Measurements from ENCODE around the gene TGM2. TPM values are rescaled to one million over a fixed set of nuclear protein-coding genes. Genes with fewer than 3 reads are reported as not detected.

Gene TGM2
- polyA plus RNA-seq, 2 of the 4 experiments (the other 2 are of a cell fraction): 173 to 441 TPM

DNA sequence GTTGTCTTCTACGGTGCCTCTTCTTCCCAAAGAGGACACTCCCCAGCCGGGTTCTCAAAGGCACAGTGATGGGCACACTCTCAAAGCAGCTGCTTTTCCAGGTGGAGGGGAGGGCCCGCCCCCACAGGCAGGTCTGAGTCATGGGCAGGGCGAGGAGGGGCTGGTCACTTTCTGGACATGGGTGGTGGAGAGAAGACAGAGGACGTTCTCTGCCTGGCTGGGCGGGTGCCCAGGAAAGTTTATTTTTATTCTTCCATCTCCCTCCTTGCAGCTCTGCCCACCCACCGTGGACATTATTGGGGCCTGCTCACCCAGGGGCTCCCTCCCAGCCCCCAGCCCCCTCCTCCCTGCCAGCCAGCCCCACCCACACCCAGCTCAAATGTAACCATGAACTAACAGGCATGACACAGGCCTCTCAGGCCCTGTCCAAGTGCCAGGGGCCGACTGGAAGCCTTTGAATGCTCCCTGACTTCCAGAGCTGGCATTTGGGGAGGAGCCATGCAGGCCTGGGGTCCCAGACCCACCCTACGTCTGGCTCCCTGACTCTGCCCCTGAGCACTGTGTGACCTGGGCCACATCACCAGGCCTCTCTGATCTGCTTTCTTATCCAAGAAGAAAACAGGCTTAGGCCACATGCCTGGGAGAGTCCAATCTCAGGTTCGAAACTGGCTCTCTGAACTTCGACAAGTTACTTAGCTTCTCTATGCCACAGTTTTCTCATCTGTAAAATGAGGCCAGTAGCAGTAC is 8.0 kb downstream of the TGM2 start:
- Histone ChIP-seq H3K4me2 (peak overlapping the region; percentile 84), H3K9me3 (no peaks in the 10 kb centered on the region), H3K4me3 (no peak overlapping the region), H3K4me1 (peaks cover 83% of the 10 kb centered on the region), H3K27ac (peak overlapping the region; percentile 64 to 87)
- FAIRE-seq (no peak), DNase-seq (ENCODE audit: low read depth in 1 of 2, low spot score in 1 of 2) (no peak), ATAC-seq (no peak)
- ChIA-PET CTCF (interaction anchor here (0.9 to 32.6 kb wide), 8 partner anchors 8 to 593 kb away, joined by 3 to 818 read pairs (median 6); partner anchors contain the start of gene VSTM2L), POLR2A (interaction anchor here (0.7 to 0.8 kb wide), 2 partner anchors 47 to 64 kb away, joined by 3 read pairs; no protein-coding TSS in a partner anchor)
- WGBS (ENCODE audit: missing lambda C conversion rate): 57% methylated on average over 9 of the region's 11 CpGs
- TF ChIP-seq CEBPB (IDR thresholded peaks at IDR 0.05): no peak
- TF ChIP-seq FOSL2 (IDR thresholded peaks at IDR 0.05): no peak
- TF ChIP-seq FOSL2 (CRISPR knock-in tag; IDR thresholded peaks at IDR 0.05): peak; percentile 25; the same call in 1 of the 2 replicates

DNA sequence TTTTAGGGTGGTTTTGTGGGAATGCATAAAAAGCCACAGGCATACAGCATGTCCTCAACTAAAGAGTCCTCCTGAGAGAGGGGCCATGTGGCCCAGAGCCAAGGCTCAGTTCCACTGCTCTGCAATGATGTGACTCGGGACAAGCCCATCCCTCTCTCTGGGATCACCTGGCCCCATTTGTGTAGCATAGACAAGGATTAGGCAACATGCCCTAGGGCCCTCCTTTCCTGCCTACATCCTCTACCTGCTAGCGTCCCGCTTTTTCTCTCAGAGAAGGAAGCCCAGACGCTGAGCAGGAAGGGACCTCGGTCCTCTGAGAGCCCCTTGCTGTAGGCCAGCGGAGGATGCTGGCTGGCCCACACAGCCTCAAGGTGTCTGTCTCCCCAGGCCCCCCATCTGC is 8.8 kb downstream of the TGM2 start:
- WGBS (ENCODE audit: missing lambda C conversion rate): 82% methylated on average over 6 of the region's 6 CpGs
- peak overlapping the region; percentile 64 to 87; a peak in 5 of 6 replicates for H3K27ac ChIP-seq
- no peak for FAIRE-seq
- no peaks in the 10 kb centered on the region for H3K9me3 ChIP-seq
- no peak for DNase-seq (ENCODE audit: low read depth in 1 of 2, low spot score in 1 of 2)
- peak overlapping the region; percentile 84; the same call in 1 of the 3 replicates for H3K4me2 ChIP-seq
- no peak overlapping the region for H3K4me3 ChIP-seq
- ATAC-seq: no peak
- TF ChIP-seq FOSL2 (IDR thresholded peaks at IDR 0.05): no peak
- TF ChIP-seq FOSL2 (CRISPR knock-in tag; IDR thresholded peaks at IDR 0.05): no peak
- no peak for TF ChIP-seq FOXS1 (CRISPR knock-in tag; IDR thresholded peaks at IDR 0.05)
- TF ChIP-seq BHLHE40 (IDR thresholded peaks at IDR 0.05; ENCODE audit: low read depth, low read length): no peak
- TF ChIP-seq CEBPB (IDR thresholded peaks at IDR 0.05): no peak
- TF ChIP-seq HOXB13 (CRISPR knock-in tag; IDR thresholded peaks at IDR 0.05; ENCODE audit: low read depth): no peak
- TF ChIP-seq POLR2AphosphoS2 (conservative IDR thresholded peaks at IDR 0.05; ENCODE audit: low read length): no peak
- TF ChIP-seq JUN (IDR thresholded peaks at IDR 0.05): peak in 1 of 2 experiments; percentile 9; a peak in 1 of 5 replicates
- TF ChIP-seq FOSB (CRISPR knock-in tag; IDR thresholded peaks at IDR 0.05): no peak
- ChIA-PET CTCF (interaction anchor here (0.9 to 32.6 kb wide), 6 partner anchors 8 to 254 kb away, joined by 3 to 818 read pairs (median 16); partner anchors contain the start of genes TGM2 and VSTM2L), POLR2A (interaction anchor here (0.7 kb wide), 1 partner anchor 17 kb away, joined by 3 read pairs; no protein-coding TSS in a partner anchor)
- H3K4me1 ChIP-seq: peaks cover 84% of the 10 kb centered on the region

DNA sequence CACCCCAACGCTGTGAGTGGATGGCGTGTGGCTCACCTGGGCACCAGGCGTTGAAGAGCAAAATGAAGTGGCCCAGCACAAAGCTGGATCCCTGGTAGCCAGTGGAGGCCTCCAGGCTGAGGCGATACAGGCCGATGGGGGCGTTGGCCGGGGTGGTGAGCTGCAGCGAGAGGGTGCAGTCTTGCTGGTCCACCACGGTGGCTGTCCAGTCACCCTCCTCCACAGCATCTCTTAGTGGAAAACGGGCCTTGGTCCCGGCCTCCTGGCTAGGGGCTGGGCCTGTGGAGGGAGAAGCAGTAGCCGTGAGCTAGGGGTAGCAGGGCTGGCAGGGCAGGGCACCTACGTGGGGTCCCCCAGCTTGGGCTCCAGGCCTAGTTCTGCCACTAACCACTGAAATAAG is 9.3 kb downstream of the TGM2 start:
- Histone ChIP-seq H3K27ac (peak overlapping the region; percentile 64 to 87; a peak in 4 of 6 replicates), H3K4me2 (no peak overlapping the region), H3K4me1 (peaks cover 88% of the 10 kb centered on the region), H3K9me3 (no peaks in the 10 kb centered on the region), H3K4me3 (no peak overlapping the region)
- no peak for DNase-seq (ENCODE audit: low read depth in 1 of 2, low spot score in 1 of 2)
- CTCF ChIA-PET: interaction anchor here (2.8 to 32.6 kb wide), 4 partner anchors 9 to 96 kb away, joined by 15 to 818 read pairs (median 100); partner anchors contain the start of gene TGM2
- no peak for TF ChIP-seq REST (IDR thresholded peaks at IDR 0.05)
- no peak for TF ChIP-seq GATA3 (IDR thresholded peaks at IDR 0.05; ENCODE audit: borderline replicate concordance)
- no peak for TF ChIP-seq HDAC2 (IDR thresholded peaks at IDR 0.05)
- no peak for TF ChIP-seq CBX8 (IDR thresholded peaks at IDR 0.05)
- TF ChIP-seq POLR2AphosphoS2 (conservative IDR thresholded peaks at IDR 0.05; ENCODE audit: low read length): no peak
- no peak for FAIRE-seq
- WGBS (ENCODE audit: missing lambda C conversion rate): 93% methylated on average over 11 of the region's 13 CpGs
- POLR2A ChIA-PET: interaction anchor here (0.7 kb wide), 1 partner anchor 17 kb away, joined by 3 read pairs; no protein-coding TSS in a partner anchor
- ATAC-seq: no peak

DNA sequence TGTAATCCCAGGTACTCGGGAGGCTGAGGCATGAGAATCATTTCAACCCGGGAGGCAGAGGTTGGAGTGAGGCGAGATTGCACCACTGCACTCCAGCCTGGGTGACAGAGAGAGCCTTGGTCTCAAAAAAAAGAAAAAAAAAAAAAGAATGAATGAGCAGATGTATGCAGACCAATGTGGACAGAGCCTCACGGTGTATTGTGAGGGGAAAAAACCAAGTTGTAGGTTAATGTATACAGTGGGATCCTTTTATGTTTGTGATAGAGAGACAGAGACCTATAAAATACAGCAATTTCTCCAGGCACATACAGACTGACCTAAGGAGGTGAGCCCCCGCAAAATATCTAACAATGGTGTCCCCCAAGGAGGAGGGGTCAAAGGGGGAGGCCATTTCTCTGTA is 11.7 kb downstream of the TGM2 start:
- TF ChIP-seq POLR2A (IDR thresholded peaks at IDR 0.05; ENCODE audit: low read length) (no peak), KDM5A (IDR thresholded peaks at IDR 0.05) (no peak)
- Histone ChIP-seq H3K4me1 (peaks cover 81% of the 10 kb centered on the region), H3K4me3 (no peak overlapping the region), H3K9me3 (no peaks in the 10 kb centered on the region), H3K27ac (peak overlapping the region; percentile 84 to 87), H3K4me2 (peak overlapping the region; percentile 84)
- POLR2A ChIA-PET: interaction anchor here (1.4 kb wide), 1 partner anchor 96 kb away, joined by 5 read pairs; no protein-coding TSS in a partner anchor
- WGBS (ENCODE audit: missing lambda C conversion rate): 88% methylated on average over 5 of the region's 5 CpGs
- DNase-seq (ENCODE audit: low read depth in 1 of 2, low spot score in 1 of 2) (no peak), FAIRE-seq (no peak), ATAC-seq (no peak)
- CTCF ChIA-PET: interaction anchor here (1.9 to 32.6 kb wide), 4 partner anchors 11 to 96 kb away, joined by 4 to 818 read pairs (median 12); partner anchors contain the start of gene TGM2
